ENCODE data around the gene SSBP4. TPM values are rescaled to one million over a fixed set of nuclear protein-coding genes. Genes with fewer than 3 reads are reported as not detected.

Gene SSBP4
- total and polyA plus RNA-seq, 2 donors (not counting 3 experiments of a cell fraction or from before 2014, with no cell fraction given) = 89.6 to 151 TPM

DNA sequence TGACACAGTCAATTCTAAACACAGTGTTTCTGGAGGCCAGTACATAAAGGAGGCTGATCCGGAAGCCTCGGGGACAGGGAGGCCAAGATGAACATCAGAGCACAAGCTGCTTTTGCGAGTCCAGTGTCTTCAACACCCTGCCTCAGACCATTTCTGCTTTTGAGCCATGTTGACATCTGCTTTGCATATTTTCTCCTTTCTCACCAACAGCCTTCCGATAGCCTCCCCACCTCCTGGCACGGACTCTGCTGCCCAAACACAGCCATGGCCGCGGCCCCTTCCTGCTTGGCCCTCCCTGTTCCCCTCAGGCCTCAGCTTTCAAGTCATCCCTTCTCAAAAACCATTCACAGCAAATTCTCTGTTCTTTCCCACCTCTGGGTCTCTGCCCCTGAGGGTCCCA is 25.4 kb upstream of the SSBP4 start:
- Histone ChIP-seq H3K79me2 (ENCODE audit: control insufficient read depth, insufficient read depth, low read length) (no peaks in the 10 kb centered on the region), H3K27me3 (ENCODE audit: control insufficient read depth in 2 of 2, insufficient read depth in 2 of 2, low read length in 2 of 2) (no peaks in the 10 kb centered on the region), H2AFZ (ENCODE audit: low read depth, low read length) (peak overlapping the region; percentile 3), H3K27ac (ENCODE audit: insufficient read depth, low read depth, low read length) (no peak overlapping the region), H3K9me3 (replicated peaks; ENCODE audit: control insufficient read depth, insufficient read depth, low read length) (no peaks in the 10 kb centered on the region), H3K36me3 (ENCODE audit: control insufficient read depth in 2 of 2, extremely low read depth in 1 of 2, insufficient read depth in 2 of 2, low read length in 2 of 2) (peaks cover 0 to 7% of the 10 kb centered on the region in 2 experiments), H4K20me1 (replicated peaks; ENCODE audit: control insufficient read depth, extremely low read depth, insufficient read depth, low read length) (no peaks in the 10 kb centered on the region), H3K9ac (replicated peaks; ENCODE audit: extremely low read depth, insufficient read depth, low read length) (no peak overlapping the region), H3K4me1 (ENCODE audit: control insufficient read depth, extremely low read depth, insufficient read depth, low read length) (peaks cover 6% of the 10 kb centered on the region), H3K9me1 (replicated peaks; ENCODE audit: control insufficient read depth, extremely low read depth, insufficient read depth, low read length) (no peaks in the 10 kb centered on the region), H3K4me3 (replicated peaks in 1 of 3; ENCODE audit: insufficient read depth in 1 of 3, low read depth in 1 of 3, low read length in 3 of 3) (no peak overlapping the region), H3K4me2 (ENCODE audit: insufficient read depth, low read length) (no peak overlapping the region)
- intact Hi-C loops (cut with micrococcal nuclease) (no loop called here), dilution Hi-C loops (cut with MboI; ENCODE audit: extremely low pct_ligation_motif_present, low sequenced_read_pairs) (no loop called here)
- no peak for DNase-seq (ENCODE audit: low read depth, low spot score)
- POLR2A ChIA-PET = interaction anchor here (0.7 kb wide), 1 partner anchor 51 kb away, joined by 3 read pairs; no protein-coding TSS in a partner anchor
- FAIRE-seq = no peak
- no peak for TF ChIP-seq POLR2AphosphoS5 (IDR thresholded peaks at IDR 0.05; ENCODE audit: insufficient read depth, low read depth, low read length)
- no peak for TF ChIP-seq CTCF (IDR thresholded peaks at IDR 0.05; ENCODE audit: extremely low read depth in 1 of 2, insufficient read depth in 1 of 2, low read depth in 1 of 2, low read length in 2 of 2)
- TF ChIP-seq, protein P1, sequence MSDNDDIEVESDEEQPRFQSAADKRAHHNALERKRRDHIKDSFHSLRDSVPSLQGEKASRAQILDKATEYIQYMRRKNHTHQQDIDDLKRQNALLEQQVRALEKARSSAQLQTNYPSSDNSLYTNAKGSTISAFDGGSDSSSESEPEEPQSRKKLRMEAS (IDR thresholded peaks at IDR 0.05; ENCODE audit: insufficient read depth, insufficient read length) = no peak
- CTCF ChIA-PET = interaction anchor here (0.8 to 9.4 kb wide), 5 partner anchors 8 to 185 kb away, joined by 3 to 115 read pairs (median 4); partner anchors contain the start of gene GDF15
- BruUV-seq (replicated peaks) = no TSS peak
